Testis (tissue), 2 donors: ENCODE measurements around the gene GP1BB.

ENCODE experiments used
- CTCF ChIP-seq, 3 experiments: fragments of 450-650 bp in 2 of 3; fragments of 200-600 bp in 1 of 3; sonication (generic) in 1 of 3; IDR thresholded peaks; one replicate each; pipeline ENCODE4 v1.5.1; 2016 to 2019; ENCODE audit warnings: antibody characterized with exemption in 3 of 3, mild to moderate bottlenecking in 2 of 3, moderate library complexity in 1 of 3
- POLR2A ChIP-seq: fragments of 450-650 bp; IDR thresholded peaks from one replicate; pipeline ENCODE4 v1.6.1; 2017; ENCODE audit warnings: antibody characterized with exemption, mild to moderate bottlenecking, moderate library complexity

GRCh38 chr22:19720150-19720827 is 3.0 kb upstream of the GP1BB start:
- TF ChIP-seq CTCF (IDR thresholded peaks at IDR 0.05) (no peak), POLR2A (no peak)
